Right atrium auricular region (tissue), 2 donors: ENCODE measurements around the gene QSER1. TPM values are rescaled to one million over a fixed set of nuclear protein-coding genes. Genes with fewer than 3 reads are reported as not detected.
"Not testable (repeated sequence)": the region's sequence is repeated elsewhere in the genome, so short reads cannot be mapped to it uniquely, and the experiment has no call there.

Source experiments
- DNase-seq: peaks from one replicate; pipeline ENCODE4 v3.0.0-alpha.2; 2019; ENCODE audit warnings: low spot score
- H3K27ac ChIP-seq, 2 donors: fragments of 200-600 bp; sonication (generic); 1 replicate in 1 of 2; 2 replicates in 1 of 2; pipeline ENCODE4 v1.5.1; 2016 to 2019
- H3K27me3 ChIP-seq, 2 donors: fragments of 200-600 bp; sonication (generic); one replicate each; pipeline versions ENCODE4 v1.5.1 to v1.6.0; 2017 to 2019
- H3K36me3 ChIP-seq: fragments of 200-600 bp; sonication (generic); one replicate; pipeline ENCODE4 v1.5.1; 2016
- H3K4me1 ChIP-seq, 2 donors: fragments of 200-600 bp; sonication (generic); one replicate each; pipeline versions ENCODE4 v1.5.1 to v1.6.0; 2017 to 2019
- H3K4me3 ChIP-seq, 2 donors: fragments of 200-600 bp; sonication (generic); 1 replicate in 1 of 2; 2 replicates in 1 of 2; pipeline ENCODE4 v1.5.1; 2017 to 2019; ENCODE audit warnings: mild to moderate bottlenecking in 1 of 2, moderate library complexity in 1 of 2
- H3K9me3 ChIP-seq, 2 donors: fragments of 200-600 bp; sonication (generic); one replicate each; pipeline ENCODE4 v1.5.1; 2019
- CTCF ChIP-seq, 2 donors: fragments of 200-600 bp; sonication (generic); IDR thresholded peaks; one replicate each; pipeline ENCODE4 v1.5.1; 2019; ENCODE audit warnings: antibody characterized with exemption in 2 of 2
- total RNA-seq, 2 donors: library from RNA; depleted of rRNA; stranded (reverse); fragments of >200 nt; gene quantifications; one replicate each; pipeline ENCODE4 v1.1.0, GENCODE V29; 2016

Gene QSER1
- total RNA-seq, 2 donors from 2014 or later = 17.5 to 23.7 TPM

DNA sequence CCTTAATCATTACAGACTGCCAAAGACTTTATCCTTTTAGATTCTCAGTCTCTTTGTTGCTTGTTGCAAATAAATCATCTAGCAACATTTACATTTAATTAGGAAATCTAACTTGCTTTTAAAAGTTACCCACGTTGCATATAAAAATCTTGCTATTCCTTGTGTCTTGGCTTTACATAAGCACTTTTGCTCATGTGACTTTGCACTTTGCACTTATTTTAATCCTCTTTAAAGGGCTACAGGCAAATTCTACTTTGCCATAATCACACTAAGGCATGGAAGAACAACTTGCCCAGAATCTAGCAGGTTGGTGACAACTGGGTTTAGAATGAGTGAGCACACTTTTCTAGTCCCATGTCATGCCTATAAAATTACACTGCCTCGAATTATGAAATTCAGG lies 37.0 kb upstream of the QSER1 start:
- no peaks in the 10 kb centered on the region for H3K4me1 ChIP-seq
- H3K36me3 ChIP-seq = no peaks in the 10 kb centered on the region
- no peaks in the 10 kb centered on the region for H3K9me3 ChIP-seq
- H3K4me3 ChIP-seq = no peak overlapping the region
- TF ChIP-seq CTCF (IDR thresholded peaks at IDR 0.05) = no peak
- no peak for DNase-seq
- H3K27ac ChIP-seq = no peak overlapping the region
- no peaks in the 10 kb centered on the region for H3K27me3 ChIP-seq

- Histone ChIP-seq H3K27ac (no peak overlapping the region), H3K36me3 (no peaks in the 10 kb centered on the region), H3K9me3 (no peaks in the 10 kb centered on the region), H3K4me3 (no peak overlapping the region), H3K4me1 (no peaks in the 10 kb centered on the region), H3K27me3 (no peaks in the 10 kb centered on the region)
- TF ChIP-seq CTCF (IDR thresholded peaks at IDR 0.05) = no peak
- DNase-seq = no peak
These were observed 33.9 kb upstream of the QSER1 start for GRCh38 chr11:32858731-32859130.

- Histone ChIP-seq H3K27ac (no peak overlapping the region), H3K9me3 (no peaks in the 10 kb centered on the region), H3K36me3 (no peaks in the 10 kb centered on the region), H3K4me1 (no peaks in the 10 kb centered on the region), H3K4me3 (no peak overlapping the region), H3K27me3 (no peaks in the 10 kb centered on the region)
- no peak for TF ChIP-seq CTCF (IDR thresholded peaks at IDR 0.05)
- no peak for DNase-seq
These were observed 30.6 kb upstream of the QSER1 start for GRCh38 chr11:32861850-32862577.

- Histone ChIP-seq H3K27me3 (no peaks in the 10 kb centered on the region), H3K27ac (no peak overlapping the region), H3K36me3 (no peaks in the 10 kb centered on the region), H3K4me3 (no peak overlapping the region), H3K4me1 (no peaks in the 10 kb centered on the region), H3K9me3 (peaks cover 0 to 6% of the 10 kb centered on the region in 2 donors)
- DNase-seq = no peak
- TF ChIP-seq CTCF (IDR thresholded peaks at IDR 0.05) = no peak
These were observed 28.1 kb upstream of the QSER1 start for GRCh38 chr11:32864555-32864954.

GRCh38 chr11:32868752-32869151 lies 23.9 kb upstream of the QSER1 start:
- not testable (repeated sequence) for H3K36me3 ChIP-seq, H3K27ac ChIP-seq, H3K4me3 ChIP-seq, H3K27me3 ChIP-seq, H3K9me3 ChIP-seq, DNase-seq, H3K4me1 ChIP-seq

GRCh38 chr11:32870676-32871075 lies 21.9 kb upstream of the QSER1 start:
- no peak for TF ChIP-seq CTCF (IDR thresholded peaks at IDR 0.05)
- DNase-seq = no peak
- H3K27me3 ChIP-seq = no peaks in the 10 kb centered on the region
- no peaks in the 10 kb centered on the region for H3K36me3 ChIP-seq
- H3K4me1 ChIP-seq = no peaks in the 10 kb centered on the region
- peaks cover 0 to 6% of the 10 kb centered on the region in 2 donors for H3K9me3 ChIP-seq
- no peak overlapping the region for H3K27ac ChIP-seq
- H3K4me3 ChIP-seq = no peak overlapping the region
